Measurements from ENCODE around the gene LDHD. TPM values are rescaled to one million over a fixed set of nuclear protein-coding genes. Genes with fewer than 3 reads are reported as not detected.

LDHD gene
- total RNA-seq, 4 donors from 2014 or later, result 2.5 to 37.0 (median 22.4) TPM

DNA sequence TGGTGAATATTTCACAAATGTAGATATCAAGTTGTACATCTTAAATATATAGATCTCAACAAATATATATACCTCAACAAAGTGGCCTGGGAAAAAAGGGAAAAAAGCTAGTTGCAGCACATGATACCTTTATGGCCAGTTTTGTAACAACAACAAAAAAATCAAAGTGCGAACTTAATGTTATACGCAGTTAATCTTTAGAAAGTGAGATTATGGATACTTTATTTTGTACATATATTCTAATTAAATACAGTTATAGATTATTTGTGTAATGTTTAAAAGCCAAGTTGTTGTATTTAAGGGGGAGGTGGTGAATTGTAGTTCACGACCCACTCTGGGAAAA, 31.4 kb upstream of the LDHD start:
- peak overlapping the region in 2 of 4 donors; percentile 79 to 98 for H3K4me3 ChIP-seq
- peaks cover 0 to 3% (median 0%) of the 10 kb centered on the region in 4 donors for H3K4me1 ChIP-seq
- DNase-seq, result no peak
- TF ChIP-seq, protein P1, sequence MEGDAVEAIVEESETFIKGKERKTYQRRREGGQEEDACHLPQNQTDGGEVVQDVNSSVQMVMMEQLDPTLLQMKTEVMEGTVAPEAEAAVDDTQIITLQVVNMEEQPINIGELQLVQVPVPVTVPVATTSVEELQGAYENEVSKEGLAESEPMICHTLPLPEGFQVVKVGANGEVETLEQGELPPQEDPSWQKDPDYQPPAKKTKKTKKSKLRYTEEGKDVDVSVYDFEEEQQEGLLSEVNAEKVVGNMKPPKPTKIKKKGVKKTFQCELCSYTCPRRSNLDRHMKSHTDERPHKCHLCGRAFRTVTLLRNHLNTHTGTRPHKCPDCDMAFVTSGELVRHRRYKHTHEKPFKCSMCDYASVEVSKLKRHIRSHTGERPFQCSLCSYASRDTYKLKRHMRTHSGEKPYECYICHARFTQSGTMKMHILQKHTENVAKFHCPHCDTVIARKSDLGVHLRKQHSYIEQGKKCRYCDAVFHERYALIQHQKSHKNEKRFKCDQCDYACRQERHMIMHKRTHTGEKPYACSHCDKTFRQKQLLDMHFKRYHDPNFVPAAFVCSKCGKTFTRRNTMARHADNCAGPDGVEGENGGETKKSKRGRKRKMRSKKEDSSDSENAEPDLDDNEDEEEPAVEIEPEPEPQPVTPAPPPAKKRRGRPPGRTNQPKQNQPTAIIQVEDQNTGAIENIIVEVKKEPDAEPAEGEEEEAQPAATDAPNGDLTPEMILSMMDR (IDR thresholded peaks at IDR 0.05), result no peak
- no peak for TF ChIP-seq POLR2A (IDR thresholded peaks at IDR 0.05)
- H3K27me3 ChIP-seq, result no peaks in the 10 kb centered on the region
- peak overlapping the region in 1 of 4 donors; percentile 99 for H3K27ac ChIP-seq
- H3K9me3 ChIP-seq, result peaks cover 0 to 13% (median 0%) of the 10 kb centered on the region in 4 donors
- no peaks in the 10 kb centered on the region for H3K36me3 ChIP-seq

DNA sequence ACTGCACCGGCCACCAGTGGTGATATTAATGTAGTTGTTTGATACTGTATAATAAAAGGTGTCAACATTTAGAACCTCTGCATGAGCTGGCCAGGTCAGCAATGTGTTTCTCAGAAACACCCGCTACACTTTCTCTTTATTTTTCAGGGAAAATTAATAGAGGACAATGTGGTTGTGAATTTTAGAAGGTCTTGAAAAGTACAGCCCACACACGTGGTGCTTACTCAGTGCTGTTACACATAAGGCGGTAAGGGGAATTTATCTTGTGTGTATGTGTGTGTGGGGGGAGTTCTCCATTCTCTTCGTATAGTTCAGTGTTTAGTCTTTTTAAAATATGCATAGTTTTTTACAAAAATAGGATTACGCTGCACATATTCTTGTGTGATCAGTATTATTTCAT, 27.4 kb upstream of the LDHD start:
- Histone ChIP-seq H3K27ac (no peak overlapping the region), H3K4me1 (no peaks in the 10 kb centered on the region), H3K27me3 (no peaks in the 10 kb centered on the region), H3K36me3 (no peaks in the 10 kb centered on the region), H3K9me3 (no peaks in the 10 kb centered on the region), H3K4me3 (no peak overlapping the region)
- no peak for DNase-seq
- TF ChIP-seq, protein P1 (IDR thresholded peaks at IDR 0.05), result no peak
- TF ChIP-seq POLR2A (IDR thresholded peaks at IDR 0.05), result no peak

DNA sequence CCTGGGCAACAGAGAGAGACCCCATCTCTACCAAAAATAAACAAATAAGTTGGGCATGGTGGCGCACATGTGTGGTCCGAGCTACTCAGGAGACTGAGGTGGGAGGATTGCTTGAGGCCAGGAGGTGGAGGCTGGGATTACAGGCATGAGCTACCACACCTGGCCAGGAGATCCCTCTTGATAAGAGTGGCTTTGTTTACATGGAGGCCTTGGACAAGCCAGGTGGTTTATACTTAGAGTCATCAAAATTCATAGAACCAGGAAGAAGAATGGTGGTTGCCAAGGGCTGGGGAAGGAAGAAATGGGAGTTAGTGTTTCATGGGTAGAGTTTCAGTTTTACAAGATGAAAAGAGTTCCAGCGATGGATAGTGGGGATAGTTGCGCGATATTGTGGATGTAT, 22.9 kb upstream of the LDHD start:
- TF ChIP-seq, protein P1 (IDR thresholded peaks at IDR 0.05), result no peak
- TF ChIP-seq POLR2A (IDR thresholded peaks at IDR 0.05), result no peak
- H3K4me3 ChIP-seq, result no peak overlapping the region
- DNase-seq, result no peak
- no peaks in the 10 kb centered on the region for H3K9me3 ChIP-seq
- no peak overlapping the region for H3K27ac ChIP-seq
- no peaks in the 10 kb centered on the region for H3K4me1 ChIP-seq
- no peaks in the 10 kb centered on the region for H3K27me3 ChIP-seq
- H3K36me3 ChIP-seq, result no peaks in the 10 kb centered on the region

DNA sequence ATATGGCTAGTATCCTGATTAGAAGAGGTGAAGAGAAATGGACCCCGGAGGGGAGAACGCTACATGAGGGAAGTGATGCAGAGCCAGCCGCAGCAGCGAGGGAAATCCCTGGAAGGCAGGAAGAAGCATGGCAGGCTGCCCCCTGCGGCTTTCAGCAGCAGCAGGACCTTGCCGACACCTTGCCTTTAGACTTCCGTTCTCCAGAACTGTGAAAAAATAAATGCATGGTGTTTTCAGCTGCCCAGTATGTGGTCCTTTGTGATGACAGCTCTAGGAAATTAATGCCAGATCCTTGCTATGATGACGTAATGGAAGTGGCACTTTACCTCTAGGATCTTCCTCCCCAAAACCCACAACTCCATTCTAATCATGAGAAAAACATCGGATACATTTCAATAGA, 22.1 kb upstream of the LDHD start:
- Histone ChIP-seq H3K4me1 (no peaks in the 10 kb centered on the region), H3K36me3 (no peaks in the 10 kb centered on the region), H3K9me3 (no peaks in the 10 kb centered on the region), H3K4me3 (no peak overlapping the region), H3K27me3 (no peaks in the 10 kb centered on the region), H3K27ac (no peak overlapping the region)
- DNase-seq, result no peak
- no peak for TF ChIP-seq POLR2A (IDR thresholded peaks at IDR 0.05)
- TF ChIP-seq, protein P1 (IDR thresholded peaks at IDR 0.05), result no peak

DNA sequence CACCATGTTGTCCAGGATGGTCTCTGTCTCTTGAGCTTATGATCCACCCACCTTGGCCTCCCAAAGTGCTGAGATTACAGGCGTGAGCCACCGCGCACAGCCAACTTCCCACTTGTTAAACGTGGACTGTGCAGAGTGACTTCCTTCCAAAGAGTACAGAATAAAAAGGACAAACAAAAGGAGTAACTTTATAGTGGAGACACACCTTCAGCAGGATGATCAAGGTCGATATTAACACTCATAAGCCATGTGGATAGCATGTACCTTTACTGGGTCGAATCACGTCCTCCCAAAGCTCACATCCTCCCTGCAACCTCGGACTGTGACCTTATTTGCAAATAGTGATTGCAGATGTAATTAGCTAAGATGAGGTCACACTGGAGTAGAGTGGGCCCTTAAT, 21.7 kb upstream of the LDHD start:
- H3K4me1 ChIP-seq, result no peaks in the 10 kb centered on the region
- H3K27ac ChIP-seq, result no peak overlapping the region
- no peak for DNase-seq
- H3K27me3 ChIP-seq, result no peaks in the 10 kb centered on the region
- no peak overlapping the region for H3K4me3 ChIP-seq
- no peaks in the 10 kb centered on the region for H3K9me3 ChIP-seq
- no peaks in the 10 kb centered on the region for H3K36me3 ChIP-seq
- TF ChIP-seq POLR2A (IDR thresholded peaks at IDR 0.05), result no peak
- TF ChIP-seq, protein P1 (IDR thresholded peaks at IDR 0.05), result no peak

DNA sequence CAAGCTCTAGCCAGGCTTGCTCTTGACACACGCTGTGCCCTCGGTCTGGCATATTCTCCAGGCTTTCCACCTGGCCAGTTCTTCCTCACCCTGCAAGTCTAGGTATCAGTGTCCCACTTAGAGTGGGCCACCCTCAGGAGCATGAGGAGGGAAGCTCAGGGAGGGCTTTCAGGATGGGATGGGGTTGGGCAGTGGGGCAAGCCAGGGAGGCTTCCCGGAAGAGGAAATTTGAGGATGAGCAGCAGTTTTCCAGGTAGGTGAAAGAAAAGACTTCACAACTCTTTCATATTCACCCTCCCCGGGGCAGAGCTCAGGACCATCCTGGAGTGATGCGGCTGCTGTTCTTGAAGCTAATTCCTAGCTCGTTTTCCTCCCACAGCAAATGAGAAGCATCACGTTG, 14.5 kb upstream of the LDHD start:
- no peak overlapping the region for H3K4me3 ChIP-seq
- no peak for DNase-seq
- no peaks in the 10 kb centered on the region for H3K27me3 ChIP-seq
- H3K9me3 ChIP-seq, result peaks cover 0 to 3% (median 0%) of the 10 kb centered on the region in 4 donors
- H3K4me1 ChIP-seq, result no peaks in the 10 kb centered on the region
- H3K27ac ChIP-seq, result no peak overlapping the region
- no peaks in the 10 kb centered on the region for H3K36me3 ChIP-seq
- TF ChIP-seq, protein P1 (IDR thresholded peaks at IDR 0.05), result no peak
- no peak for TF ChIP-seq POLR2A (IDR thresholded peaks at IDR 0.05)

All from Peyer's patch (tissue), 4 donors.